Epithelial cell of esophagus (primary cell): Measurements from ENCODE around the gene ZMYND12.

ENCODE experiments used
- DNase-seq: peaks from one replicate; pipeline ENCODE4 v3.0.0; 2010; ENCODE audit warnings: low read depth
- H3K4me3 ChIP-seq: 2 replicates; pipeline ENCODE4 v1.5.1; 2011; ENCODE audit warnings: mild to moderate bottlenecking, low read length, control low read depth
- TF ChIP-seq, protein P1 (sequence below): IDR thresholded peaks from 2 replicates; pipeline ENCODE4 v1.5.1; 2011; ENCODE audit warnings: low read depth, mild to moderate bottlenecking, low read length, control low read depth, inconsistent platforms; ENCODE audit not compliant: insufficient read depth; ENCODE audit errors: missing control alignments

Gene ZMYND12

DNA sequence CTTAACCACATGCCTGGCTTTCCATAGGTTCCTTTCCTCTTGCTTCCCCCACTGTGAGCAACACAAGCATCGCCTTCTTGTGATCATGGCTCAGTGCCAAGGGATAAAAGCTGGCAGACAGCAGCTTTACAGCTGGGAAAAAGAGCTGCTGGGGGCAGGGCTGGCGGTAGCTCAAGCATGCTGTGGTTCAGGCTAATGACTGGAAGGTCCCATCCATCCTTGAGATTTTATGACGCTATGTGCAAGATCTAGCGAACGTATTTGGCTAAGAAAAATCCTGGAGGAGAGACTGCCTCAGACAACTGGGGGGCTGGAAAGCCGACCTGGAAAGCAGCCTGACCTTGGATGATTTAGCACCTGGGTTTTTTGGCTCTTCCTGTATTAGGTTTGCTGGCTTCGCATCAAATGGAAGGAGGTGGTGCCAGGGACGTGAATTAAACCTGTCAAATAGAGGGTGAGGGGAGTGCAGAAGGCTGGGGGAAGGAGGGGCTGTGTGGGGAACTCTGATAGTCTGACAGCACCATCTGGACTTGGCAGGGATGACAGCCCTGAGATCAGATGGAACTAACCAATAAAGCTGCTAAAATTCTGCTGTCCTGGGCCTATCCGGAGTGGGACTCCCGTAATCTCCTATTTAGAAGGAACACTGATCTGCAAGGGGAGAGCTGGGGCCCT, 34.8 kb downstream of the ZMYND12 start:
- no peak overlapping the region for H3K4me3 ChIP-seq
- peak; percentile 46 for DNase-seq
- TF ChIP-seq, protein P1, sequence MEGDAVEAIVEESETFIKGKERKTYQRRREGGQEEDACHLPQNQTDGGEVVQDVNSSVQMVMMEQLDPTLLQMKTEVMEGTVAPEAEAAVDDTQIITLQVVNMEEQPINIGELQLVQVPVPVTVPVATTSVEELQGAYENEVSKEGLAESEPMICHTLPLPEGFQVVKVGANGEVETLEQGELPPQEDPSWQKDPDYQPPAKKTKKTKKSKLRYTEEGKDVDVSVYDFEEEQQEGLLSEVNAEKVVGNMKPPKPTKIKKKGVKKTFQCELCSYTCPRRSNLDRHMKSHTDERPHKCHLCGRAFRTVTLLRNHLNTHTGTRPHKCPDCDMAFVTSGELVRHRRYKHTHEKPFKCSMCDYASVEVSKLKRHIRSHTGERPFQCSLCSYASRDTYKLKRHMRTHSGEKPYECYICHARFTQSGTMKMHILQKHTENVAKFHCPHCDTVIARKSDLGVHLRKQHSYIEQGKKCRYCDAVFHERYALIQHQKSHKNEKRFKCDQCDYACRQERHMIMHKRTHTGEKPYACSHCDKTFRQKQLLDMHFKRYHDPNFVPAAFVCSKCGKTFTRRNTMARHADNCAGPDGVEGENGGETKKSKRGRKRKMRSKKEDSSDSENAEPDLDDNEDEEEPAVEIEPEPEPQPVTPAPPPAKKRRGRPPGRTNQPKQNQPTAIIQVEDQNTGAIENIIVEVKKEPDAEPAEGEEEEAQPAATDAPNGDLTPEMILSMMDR, result no peak

DNA sequence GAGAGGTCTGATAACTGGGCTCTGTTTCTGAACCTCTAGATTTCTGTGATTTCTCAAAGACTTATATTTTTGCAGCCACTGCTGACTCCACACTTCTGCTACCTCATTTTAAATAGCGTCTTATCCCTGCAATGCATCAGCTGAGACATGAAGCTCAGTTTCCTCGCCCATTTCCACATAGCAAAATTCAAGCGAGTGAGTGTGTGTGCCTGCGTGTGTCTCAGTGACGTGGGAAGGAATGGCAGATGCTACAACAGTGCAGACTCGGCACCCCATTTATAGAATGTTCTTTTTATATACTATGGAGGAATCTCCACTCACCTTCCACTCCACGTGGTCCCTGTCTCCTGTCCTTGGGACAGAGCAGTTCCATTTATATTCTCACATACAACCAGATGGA, 35.7 kb downstream of the ZMYND12 start:
- DNase-seq, result no peak
- TF ChIP-seq, protein P1, result no peak
- no peak overlapping the region for H3K4me3 ChIP-seq

DNA sequence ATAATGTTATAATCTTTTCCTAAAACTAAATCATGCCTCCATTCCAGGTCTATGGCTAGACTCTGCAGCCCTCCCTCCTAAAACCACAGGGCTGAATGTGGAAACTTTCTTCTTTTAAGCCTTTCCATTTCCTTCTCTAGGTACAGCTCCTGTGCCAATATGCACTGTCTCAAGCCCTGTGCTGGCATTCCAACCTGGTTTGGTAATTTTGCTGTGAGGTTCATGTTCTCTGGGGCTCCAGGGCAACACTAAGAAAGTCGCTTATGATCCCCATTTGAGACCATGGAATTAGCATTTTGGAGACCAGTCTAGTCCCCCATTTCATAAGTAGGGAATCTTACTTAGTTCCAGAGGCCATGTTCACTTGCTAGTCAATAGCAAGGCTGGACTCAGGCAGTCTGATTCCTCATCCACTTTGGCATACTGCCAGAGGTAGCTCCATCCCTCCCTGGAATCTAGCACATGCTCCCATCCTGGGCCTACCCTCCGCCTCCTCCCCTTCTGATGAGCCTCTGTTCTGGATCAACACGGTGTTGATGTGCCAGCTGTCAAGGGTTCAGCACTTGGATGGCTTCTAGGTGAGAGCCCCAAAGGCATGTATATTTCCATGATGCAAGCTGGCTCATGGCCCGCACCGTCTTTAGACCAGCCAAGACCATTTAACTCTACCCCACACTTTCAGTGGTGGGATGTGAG, 36.5 kb downstream of the ZMYND12 start:
- DNase-seq, result peak; percentile 10
- no peak overlapping the region for H3K4me3 ChIP-seq
- TF ChIP-seq, protein P1, result no peak

DNA sequence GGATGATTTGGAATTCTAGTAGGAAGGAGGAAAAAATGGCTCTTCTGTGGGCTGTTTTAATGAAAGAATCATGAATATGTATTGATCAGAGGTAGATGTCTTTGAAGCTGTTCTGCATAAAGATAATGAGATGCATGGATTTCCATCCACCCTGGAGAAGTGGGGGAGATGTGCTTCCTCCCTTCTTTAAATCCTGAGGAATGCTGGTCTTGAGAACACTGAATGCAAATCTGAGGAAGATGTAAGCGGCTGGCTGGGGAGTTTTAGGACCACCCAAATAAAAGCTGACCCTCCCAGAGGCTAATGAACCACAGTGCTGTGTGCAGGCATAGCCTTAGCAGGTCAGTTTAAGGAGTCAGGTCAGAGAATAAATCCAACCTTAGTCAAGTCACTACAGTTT, 37.3 kb downstream of the ZMYND12 start:
- TF ChIP-seq, protein P1, result no peak
- DNase-seq, result no peak
- H3K4me3 ChIP-seq, result no peak overlapping the region

DNA sequence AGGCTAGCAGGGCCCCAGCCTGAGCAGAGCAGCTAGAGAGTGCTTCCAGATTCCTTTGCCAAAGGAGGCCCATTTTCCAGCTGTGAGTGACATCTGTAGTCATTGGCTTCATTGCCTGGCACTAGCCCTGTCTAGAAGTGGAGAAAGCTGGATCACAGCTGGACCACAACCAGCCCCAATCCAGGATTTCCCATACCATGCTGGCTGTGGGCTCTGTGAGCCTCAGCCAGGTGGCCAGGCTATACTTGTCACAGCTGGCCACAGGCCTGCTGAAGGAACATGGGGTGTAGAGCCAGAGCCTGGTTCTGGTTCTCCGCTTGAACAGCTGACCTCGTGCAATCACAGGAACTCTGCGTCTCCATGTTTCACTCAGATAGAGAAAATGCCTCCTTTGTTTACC, 38.7 kb downstream of the ZMYND12 start:
- DNase-seq, result no peak
- H3K4me3 ChIP-seq, result no peak overlapping the region

DNA sequence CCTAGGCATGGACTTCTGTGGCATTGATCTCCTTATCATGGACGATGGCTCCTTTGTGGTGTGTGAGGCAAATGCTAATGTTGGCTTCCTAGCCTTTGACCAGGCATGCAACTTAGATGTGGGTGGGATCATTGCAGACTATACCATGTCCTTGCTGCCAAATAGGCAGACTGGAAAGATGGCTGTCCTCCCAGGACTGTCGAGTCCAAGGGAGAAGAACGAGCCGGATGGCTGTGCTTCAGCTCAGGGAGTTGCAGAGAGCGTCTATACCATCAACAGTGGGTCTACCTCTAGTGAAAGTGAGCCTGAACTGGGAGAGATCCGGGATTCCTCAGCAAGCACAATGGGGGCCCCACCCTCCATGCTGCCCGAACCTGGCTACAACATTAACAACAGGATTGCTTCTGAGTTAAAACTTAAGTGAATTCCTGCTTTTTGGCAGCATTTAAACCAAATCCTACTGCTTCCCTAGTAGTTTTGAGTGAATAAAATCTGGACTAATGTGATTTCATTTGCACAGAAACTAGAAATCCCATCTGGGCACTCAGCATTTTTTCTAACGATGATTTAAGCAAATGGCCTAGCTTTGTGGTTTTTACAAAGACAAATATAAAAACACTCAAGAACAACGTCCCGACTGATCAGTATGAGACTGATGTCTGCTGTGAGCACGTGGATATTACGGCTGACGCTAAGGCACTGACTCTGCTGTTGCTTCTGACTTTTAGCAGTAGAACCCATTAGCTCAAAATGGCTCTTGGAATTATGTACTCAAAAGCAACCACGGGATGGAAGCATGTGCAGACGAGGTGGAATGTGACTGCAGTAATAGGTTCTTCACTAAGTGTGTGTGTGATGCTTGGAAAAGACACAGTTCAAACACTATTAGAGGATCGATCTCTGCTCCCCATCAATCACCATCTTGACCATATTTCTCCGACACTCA, 41.0 kb downstream of the ZMYND12 start:
- no peak overlapping the region for H3K4me3 ChIP-seq
- no peak for DNase-seq
- TF ChIP-seq, protein P1, result no peak

More for the DNA sequence above, 38.7 kb downstream of the ZMYND12 start:
- TF ChIP-seq, protein P1, result no peak
